DND-41 (cell line): Measurements from ENCODE around the gene SERP2.

Source experiments
- CTCF ChIP-seq: IDR thresholded peaks from 2 replicates; pipeline ENCODE4 v1.5.1; 2012; ENCODE audit warnings: borderline replicate concordance, low read length, moderate library complexity, mild to moderate bottlenecking; ENCODE audit not compliant: poor library complexity, severe bottlenecking; ENCODE audit errors: extremely low read depth
- EZH2 ChIP-seq: IDR thresholded peaks from 3 replicates; pipeline ENCODE4 v1.6.1; 2012; ENCODE audit warnings: borderline replicate concordance, low read depth, mild to moderate bottlenecking, moderate library complexity, low read length, inconsistent platforms; ENCODE audit not compliant: severe bottlenecking

- no peak for TF ChIP-seq EZH2
- TF ChIP-seq CTCF: no peak
Measured at GRCh38 chr13:44422755-44423643, 49.4 kb downstream of the SERP2 start.
